ENCODE results near the gene AGR2.
"Not testable (repeated sequence)": the region's sequence is repeated elsewhere in the genome, so short reads cannot be mapped to it uniquely, and the experiment has no call there.

The AGR2 gene

GRCh38 chr7:16774986-16775385 is 29.8 kb downstream of the AGR2 start:
- no peak for TF ChIP-seq ZNF274 (IDR thresholded peaks at IDR 0.05; ENCODE audit: low read depth, low read length)
- peaks cover 3% of the 10 kb centered on the region for H3K4me1 ChIP-seq (ENCODE audit: insufficient read depth, insufficient read length)
- H3K9ac ChIP-seq (ENCODE audit: insufficient read length, low read depth) = no peak overlapping the region
- no peak overlapping the region for H3K4me3 ChIP-seq (ENCODE audit: insufficient read length, low read depth)
- H3K27me3 ChIP-seq (ENCODE audit: insufficient read depth, insufficient read length) = no peaks in the 10 kb centered on the region
- no peaks in the 10 kb centered on the region for H3K36me3 ChIP-seq (ENCODE audit: insufficient read depth, insufficient read length, low read length)
- DNase-seq (ENCODE audit: low read depth, low spot score) = no peak
- H3K9me3 ChIP-seq (ENCODE audit: insufficient read depth, low read length) = no peaks in the 10 kb centered on the region

- H3K4me1 ChIP-seq (ENCODE audit: insufficient read depth, insufficient read length) = peaks cover 3% of the 10 kb centered on the region
- H3K4me3 ChIP-seq (ENCODE audit: insufficient read length, low read depth) = no peak overlapping the region
- H3K36me3 ChIP-seq (ENCODE audit: insufficient read depth, insufficient read length, low read length) = no peaks in the 10 kb centered on the region
- DNase-seq (ENCODE audit: low read depth, low spot score) = no peak
- H3K27me3 ChIP-seq (ENCODE audit: insufficient read depth, insufficient read length) = no peaks in the 10 kb centered on the region
- TF ChIP-seq YY1 (IDR thresholded peaks at IDR 0.05; ENCODE audit: insufficient read depth, insufficient read length) (no peak), SUZ12 (IDR thresholded peaks at IDR 0.05; ENCODE audit: extremely low read depth, insufficient read depth, insufficient read length) (no peak), ZNF274 (IDR thresholded peaks at IDR 0.05; ENCODE audit: low read depth, low read length) (no peak)
- H3K9me3 ChIP-seq (ENCODE audit: insufficient read depth, low read length) = no peaks in the 10 kb centered on the region
- no peak overlapping the region for H3K9ac ChIP-seq (ENCODE audit: insufficient read length, low read depth)
Measured at GRCh38 chr7:16774294-16774693, 30.5 kb downstream of the AGR2 start.

GRCh38 chr7:16773884-16774283 is 30.9 kb downstream of the AGR2 start:
- Histone ChIP-seq H3K4me3 (ENCODE audit: insufficient read length, low read depth) (no peak overlapping the region), H3K36me3 (ENCODE audit: insufficient read depth, insufficient read length, low read length) (no peaks in the 10 kb centered on the region), H3K4me1 (ENCODE audit: insufficient read depth, insufficient read length) (peaks cover 2% of the 10 kb centered on the region), H3K9me3 (ENCODE audit: insufficient read depth, low read length) (peaks cover under 1% of the 10 kb centered on the region), H3K9ac (ENCODE audit: insufficient read length, low read depth) (no peak overlapping the region), H3K27me3 (ENCODE audit: insufficient read depth, insufficient read length) (no peaks in the 10 kb centered on the region)
- TF ChIP-seq ZNF274 (IDR thresholded peaks at IDR 0.05; ENCODE audit: low read depth, low read length) (no peak), YY1 (IDR thresholded peaks at IDR 0.05; ENCODE audit: insufficient read depth, insufficient read length) (no peak), SUZ12 (IDR thresholded peaks at IDR 0.05; ENCODE audit: extremely low read depth, insufficient read depth, insufficient read length) (no peak)
- no peak for DNase-seq (ENCODE audit: low read depth, low spot score)

- H3K36me3 ChIP-seq (ENCODE audit: insufficient read depth, insufficient read length, low read length) = no peaks in the 10 kb centered on the region
- H3K4me1 ChIP-seq (ENCODE audit: insufficient read depth, insufficient read length) = peaks cover 2% of the 10 kb centered on the region
- H3K27me3 ChIP-seq (ENCODE audit: insufficient read depth, insufficient read length) = no peaks in the 10 kb centered on the region
- DNase-seq (ENCODE audit: low read depth, low spot score) = no peak
- H3K4me3 ChIP-seq (ENCODE audit: insufficient read length, low read depth) = no peak overlapping the region
- no peak overlapping the region for H3K9ac ChIP-seq (ENCODE audit: insufficient read length, low read depth)
- TF ChIP-seq YY1 (IDR thresholded peaks at IDR 0.05; ENCODE audit: insufficient read depth, insufficient read length) = no peak
- no peak for TF ChIP-seq ZNF274 (IDR thresholded peaks at IDR 0.05; ENCODE audit: low read depth, low read length)
- no peak for TF ChIP-seq SUZ12 (IDR thresholded peaks at IDR 0.05; ENCODE audit: extremely low read depth, insufficient read depth, insufficient read length)
- H3K9me3 ChIP-seq (ENCODE audit: insufficient read depth, low read length) = peaks cover 7% of the 10 kb centered on the region
Measured at GRCh38 chr7:16773326-16773725, 31.5 kb downstream of the AGR2 start.

- Histone ChIP-seq H3K9ac (ENCODE audit: insufficient read length, low read depth) (no peak overlapping the region), H3K4me3 (ENCODE audit: insufficient read length, low read depth) (no peak overlapping the region), H3K4me1 (ENCODE audit: insufficient read depth, insufficient read length) (peaks cover 2% of the 10 kb centered on the region), H3K36me3 (ENCODE audit: insufficient read depth, insufficient read length, low read length) (no peaks in the 10 kb centered on the region), H3K9me3 (ENCODE audit: insufficient read depth, low read length) (peaks cover 11% of the 10 kb centered on the region), H3K27me3 (ENCODE audit: insufficient read depth, insufficient read length) (no peaks in the 10 kb centered on the region)
- no peak for DNase-seq (ENCODE audit: low read depth, low spot score)
- TF ChIP-seq SUZ12 (IDR thresholded peaks at IDR 0.05; ENCODE audit: extremely low read depth, insufficient read depth, insufficient read length) (no peak), ZNF274 (IDR thresholded peaks at IDR 0.05; ENCODE audit: low read depth, low read length) (no peak), YY1 (IDR thresholded peaks at IDR 0.05; ENCODE audit: insufficient read depth, insufficient read length) (no peak)
Measured at GRCh38 chr7:16770657-16771329, 34.0 kb downstream of the AGR2 start.

GRCh38 chr7:16769994-16770393 is 34.8 kb downstream of the AGR2 start:
- peaks cover 11% of the 10 kb centered on the region for H3K9me3 ChIP-seq (ENCODE audit: insufficient read depth, low read length)
- DNase-seq (ENCODE audit: low read depth, low spot score); H3K36me3 ChIP-seq (ENCODE audit: insufficient read depth, insufficient read length, low read length); H3K4me1 ChIP-seq (ENCODE audit: insufficient read depth, insufficient read length); H3K9ac ChIP-seq (ENCODE audit: insufficient read length, low read depth); H3K27me3 ChIP-seq (ENCODE audit: insufficient read depth, insufficient read length); H3K4me3 ChIP-seq (ENCODE audit: insufficient read length, low read depth): not testable (repeated sequence)

GRCh38 chr7:16765436-16765859 is 39.4 kb downstream of the AGR2 start:
- no peaks in the 10 kb centered on the region for H3K36me3 ChIP-seq (ENCODE audit: insufficient read depth, insufficient read length, low read length)
- H3K9ac ChIP-seq (ENCODE audit: insufficient read length, low read depth) = no peak overlapping the region
- H3K4me1 ChIP-seq (ENCODE audit: insufficient read depth, insufficient read length) = no peaks in the 10 kb centered on the region

More at GRCh38 chr7:16765436-16765859, 39.4 kb downstream of the AGR2 start:
- H3K4me3 ChIP-seq (ENCODE audit: insufficient read length, low read depth) = no peak overlapping the region
- TF ChIP-seq SUZ12 (IDR thresholded peaks at IDR 0.05; ENCODE audit: extremely low read depth, insufficient read depth, insufficient read length) (no peak), YY1 (IDR thresholded peaks at IDR 0.05; ENCODE audit: insufficient read depth, insufficient read length) (no peak), ZNF274 (IDR thresholded peaks at IDR 0.05; ENCODE audit: low read depth, low read length) (no peak)
- no peak for DNase-seq (ENCODE audit: low read depth, low spot score)
- no peaks in the 10 kb centered on the region for H3K27me3 ChIP-seq (ENCODE audit: insufficient read depth, insufficient read length)
- H3K9me3 ChIP-seq (ENCODE audit: insufficient read depth, low read length) = peaks cover 11% of the 10 kb centered on the region
